ENCODE results near the gene DEF6.

- no peak for TF ChIP-seq CTCF (IDR thresholded peaks at IDR 0.05)
- no peak for TF ChIP-seq POLR2A (IDR thresholded peaks at IDR 0.05)
Measured at GRCh38 chr6:35321091-35321490, 23.5 kb downstream of the DEF6 start.

All from heart left ventricle (tissue), 13 donors.